GM13976 (cell line): ENCODE measurements around the gene ATP6AP1.
A peak's percentile ranks its signal among the peaks of the same experiment; 100 is the strongest.
"Not testable (repeated sequence)": the region's sequence is repeated elsewhere in the genome, so short reads cannot be mapped to it uniquely, and the experiment has no call there.

Experiments used
- DNase-seq: peaks from one replicate; pipeline ENCODE4 v3.0.0; 2012; ENCODE audit warnings: low spot score
- CTCF ChIP-seq: IDR thresholded peaks from 2 replicates; pipeline ENCODE4 v1.5.1; 2012; ENCODE audit warnings: borderline replicate concordance, mild to moderate bottlenecking; ENCODE audit not compliant: insufficient read depth; ENCODE audit errors: extremely low read depth, missing control alignments, control extremely low read depth
- in situ Hi-C: fragments of 300-500 bp; cut with MboI; formaldehyde crosslinking; loops from one replicate; pipeline ENCODE4 v1.12.0; 2022; ENCODE audit warnings: low sequenced_read_pairs, mixed read lengths, inconsistent platforms; ENCODE audit not compliant: unreplicated experiment

The ATP6AP1 gene

GRCh38 chrX:154397888-154398667, 30.4 kb upstream of the ATP6AP1 start, which contains the start of gene RPL10:
TSS of gene RPL10 (plus strand) at chrX:154398377. CDS start at chrX:154398520, 143 bp downstream.
- TF ChIP-seq CTCF: no peak
- in situ Hi-C loops: no loop called here

GRCh38 chrX:154398668-154399526, 29.6 kb upstream of the ATP6AP1 start:
- peak; percentile 70 for TF ChIP-seq CTCF
- peak; percentile 62 for DNase-seq
- in situ Hi-C loops: no loop called here

More at GRCh38 chrX:154397888-154398667, 30.4 kb upstream of the ATP6AP1 start, which contains the start of gene RPL10:
- DNase-seq: peak; percentile 93

GRCh38 chrX:154399527-154400368, 28.7 kb upstream of the ATP6AP1 start:
- no peak for TF ChIP-seq CTCF
- no peak for DNase-seq
- in situ Hi-C loops: no loop called here

GRCh38 chrX:154400369-154400817, 28.1 kb upstream of the ATP6AP1 start:
- in situ Hi-C loops, DNase-seq: not testable (repeated sequence)

GRCh38 chrX:154401045-154401799, 27.3 kb upstream of the ATP6AP1 start:
- no peak for DNase-seq
- in situ Hi-C loops: no loop called here

More at GRCh38 chrX:154401045-154401799, 27.3 kb upstream of the ATP6AP1 start:
- no peak for TF ChIP-seq CTCF
